Left lung (tissue), 10 donors: ENCODE results near the gene CHCHD1. TPM values are rescaled to one million over a fixed set of nuclear protein-coding genes. Genes with fewer than 3 reads are reported as not detected.

Experiments
- ATAC-seq: fragments of 200-7000 bp; cut with Tn5 transposase; one replicate; pipeline ENCODE4 v1.9.1; 2020; ENCODE audit warnings: moderate library complexity
- DNase-seq, 4 donors: peaks; one replicate each; pipeline ENCODE4 v3.0.0-alpha.2; 2013 to 2020
- H3K27ac ChIP-seq, 2 donors: fragments of 200-600 bp; sonication (generic) in 1 of 2; one replicate each; pipeline versions ENCODE4 v1.5.0 to v1.8.0; 2020 to 2021
- H3K27me3 ChIP-seq, 2 donors: fragments of 200-600 bp; sonication (generic) in 1 of 2; one replicate each; pipeline versions ENCODE4 v1.5.0 to v1.8.0; 2020 to 2021
- H3K36me3 ChIP-seq, 2 donors: fragments of 200-600 bp; sonication (generic) in 1 of 2; one replicate each; pipeline versions ENCODE4 v1.5.0 to v1.8.0; 2020 to 2021
- H3K4me1 ChIP-seq, 2 donors: fragments of 200-600 bp; one replicate each; pipeline ENCODE4 v1.8.0; 2021
- H3K4me3 ChIP-seq, 2 donors: fragments of 200-600 bp; sonication (generic) in 1 of 2; one replicate each; pipeline versions ENCODE4 v1.5.0 to v1.8.0; 2020 to 2021; ENCODE audit warnings: mild to moderate bottlenecking in 1 of 2
- H3K9me3 ChIP-seq, 2 donors: fragments of 200-600 bp; sonication (generic) in 1 of 2; one replicate each; pipeline versions ENCODE4 v1.5.0 to v1.8.0; 2020 to 2021
- intact Hi-C, 2 donors: fragments of 100-400 bp; cut with DNase I; formaldehyde crosslinking; loops; one replicate each; pipeline versions ENCODE4 v1.11.2 to v1.14.2; 2022
- polyA plus RNA-seq, 6 donors: library from polyadenylated mRNA; unstranded; fragments of 120-200 nt; gene quantifications; one replicate each; pipeline ENCODE4 v1.2.1, GENCODE V29; 2013; ENCODE audit not compliant: insufficient read length in 6 of 6
- total RNA-seq, 2 donors: library from RNA; stranded (reverse); fragmentation: NEBNext Ultra II Directional; extraction: Animal tissue kit (Norgen Biotek cat#: 25700); gene quantifications; one replicate each; pipeline ENCODE4 v1.2.1, GENCODE V29; 2021
- TF ChIP-seq, protein P1 (sequence below), 2 donors: fragments of 200-600 bp; sonication (generic) in 1 of 2; IDR thresholded peaks; one replicate each; pipeline versions ENCODE4 v1.5.0 to v1.8.0; 2021; ENCODE audit warnings: antibody characterized with exemption in 2 of 2
- donor health status: DM: no; HTN: yes; CAD: no.
- donor health status: DM: no; HTN: no; CAD: no.

Gene CHCHD1
- total and polyA plus RNA-seq, 8 donors = 24.8 to 41.5 (median 37.5) TPM

- H3K4me3 ChIP-seq = no peak overlapping the region
- TF ChIP-seq, protein P1, sequence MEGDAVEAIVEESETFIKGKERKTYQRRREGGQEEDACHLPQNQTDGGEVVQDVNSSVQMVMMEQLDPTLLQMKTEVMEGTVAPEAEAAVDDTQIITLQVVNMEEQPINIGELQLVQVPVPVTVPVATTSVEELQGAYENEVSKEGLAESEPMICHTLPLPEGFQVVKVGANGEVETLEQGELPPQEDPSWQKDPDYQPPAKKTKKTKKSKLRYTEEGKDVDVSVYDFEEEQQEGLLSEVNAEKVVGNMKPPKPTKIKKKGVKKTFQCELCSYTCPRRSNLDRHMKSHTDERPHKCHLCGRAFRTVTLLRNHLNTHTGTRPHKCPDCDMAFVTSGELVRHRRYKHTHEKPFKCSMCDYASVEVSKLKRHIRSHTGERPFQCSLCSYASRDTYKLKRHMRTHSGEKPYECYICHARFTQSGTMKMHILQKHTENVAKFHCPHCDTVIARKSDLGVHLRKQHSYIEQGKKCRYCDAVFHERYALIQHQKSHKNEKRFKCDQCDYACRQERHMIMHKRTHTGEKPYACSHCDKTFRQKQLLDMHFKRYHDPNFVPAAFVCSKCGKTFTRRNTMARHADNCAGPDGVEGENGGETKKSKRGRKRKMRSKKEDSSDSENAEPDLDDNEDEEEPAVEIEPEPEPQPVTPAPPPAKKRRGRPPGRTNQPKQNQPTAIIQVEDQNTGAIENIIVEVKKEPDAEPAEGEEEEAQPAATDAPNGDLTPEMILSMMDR (IDR thresholded peaks at IDR 0.05) = no peak
- peaks cover 0 to 50% of the 10 kb centered on the region in 2 donors for H3K36me3 ChIP-seq
- DNase-seq (no peak), ATAC-seq (peak; percentile 1)
- intact Hi-C loops = no loop called here
- H3K9me3 ChIP-seq = no peaks in the 10 kb centered on the region
- no peaks in the 10 kb centered on the region for H3K27me3 ChIP-seq
- peaks cover 3 to 54% of the 10 kb centered on the region in 2 donors for H3K4me1 ChIP-seq
- peak overlapping the region in 1 of 2 donors; percentile 77 for H3K27ac ChIP-seq
Observed at GRCh38 chr10:73816917-73817729, 35.3 kb downstream of the CHCHD1 start.

- H3K27ac ChIP-seq = peak overlapping the region in 1 of 2 donors; percentile 77
- peaks cover 0 to 57% of the 10 kb centered on the region in 2 donors for H3K36me3 ChIP-seq
- no peak for DNase-seq
- TF ChIP-seq, protein P1 (IDR thresholded peaks at IDR 0.05) = no peak
- no peaks in the 10 kb centered on the region for H3K9me3 ChIP-seq
- no peak overlapping the region for H3K4me3 ChIP-seq
- no peaks in the 10 kb centered on the region for H3K27me3 ChIP-seq
- no peak for ATAC-seq
- intact Hi-C loops = no loop called here
- peaks cover 3 to 50% of the 10 kb centered on the region in 2 donors for H3K4me1 ChIP-seq
Observed at GRCh38 chr10:73817826-73818225, 36.0 kb downstream of the CHCHD1 start.

GRCh38 chr10:73818402-73818801, 36.6 kb downstream of the CHCHD1 start:
- TF ChIP-seq, protein P1 (IDR thresholded peaks at IDR 0.05) = no peak
- ATAC-seq (no peak), DNase-seq (no peak)
- no peaks in the 10 kb centered on the region for H3K27me3 ChIP-seq
- H3K4me1 ChIP-seq = peaks cover 3 to 50% of the 10 kb centered on the region in 2 donors
- H3K36me3 ChIP-seq = peaks cover 0 to 58% of the 10 kb centered on the region in 2 donors
- H3K27ac ChIP-seq = peak overlapping the region in 1 of 2 donors; percentile 77
- intact Hi-C loops = no loop called here
- H3K4me3 ChIP-seq = no peak overlapping the region
- no peaks in the 10 kb centered on the region for H3K9me3 ChIP-seq

DNA sequence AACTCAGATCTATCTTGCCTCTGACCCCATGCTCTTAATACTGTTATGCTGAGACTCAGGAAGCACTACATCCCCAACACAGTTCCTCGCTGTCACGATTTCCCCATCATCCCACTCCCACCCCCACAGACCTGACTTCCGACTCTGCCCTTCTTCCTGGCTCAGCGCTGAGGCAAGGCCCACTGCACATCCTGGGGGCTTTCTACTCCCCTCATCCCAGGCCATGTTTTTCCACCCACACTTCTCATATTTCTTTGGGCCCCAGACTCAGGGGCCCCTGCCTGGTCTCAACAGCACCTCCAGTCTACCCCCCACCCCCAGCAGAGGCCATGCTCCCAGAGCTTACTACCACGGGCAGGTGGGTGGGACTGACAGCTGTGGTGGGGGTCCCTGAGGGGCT, 37.2 kb downstream of the CHCHD1 start:
- TF ChIP-seq, protein P1 (IDR thresholded peaks at IDR 0.05) = no peak
- ATAC-seq (no peak), DNase-seq (no peak)
- Histone ChIP-seq H3K27me3 (no peaks in the 10 kb centered on the region), H3K4me1 (peaks cover 3 to 50% of the 10 kb centered on the region in 2 donors), H3K27ac (peak overlapping the region in 1 of 2 donors; percentile 77), H3K36me3 (peaks cover 0 to 58% of the 10 kb centered on the region in 2 donors), H3K9me3 (no peaks in the 10 kb centered on the region), H3K4me3 (no peak overlapping the region)
- intact Hi-C loops = no loop called here

DNA sequence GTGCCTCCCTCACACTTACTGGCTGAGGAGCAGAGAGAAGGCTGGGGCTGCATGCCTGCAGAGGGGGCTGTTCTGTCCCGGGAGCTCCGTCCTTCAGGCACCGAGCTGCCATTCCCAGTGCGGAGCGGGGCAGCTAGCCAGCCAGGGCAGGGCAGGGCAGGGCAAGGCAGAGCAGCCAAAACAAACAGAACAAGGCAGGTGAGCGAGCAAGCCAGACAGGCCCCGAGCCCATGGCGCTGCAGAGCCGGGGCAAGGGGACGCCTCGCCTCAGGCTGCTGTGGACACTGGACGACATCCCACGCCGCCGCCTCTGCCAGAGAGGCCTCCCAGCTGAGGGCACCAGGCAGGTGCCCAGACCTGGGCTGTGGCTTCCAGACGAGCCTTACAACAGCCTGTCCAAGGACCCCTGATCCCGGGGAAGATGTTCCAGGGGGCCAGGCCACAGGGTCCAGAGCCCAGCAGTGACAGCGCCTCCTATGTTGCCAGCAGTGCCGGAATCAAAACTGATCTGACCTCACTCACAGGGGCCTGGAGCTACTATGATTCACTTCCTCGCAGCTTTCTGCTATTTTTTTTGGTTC, 37.8 kb downstream of the CHCHD1 start:
- Histone ChIP-seq H3K36me3 (peaks cover 0 to 58% of the 10 kb centered on the region in 2 donors), H3K4me3 (no peak overlapping the region), H3K4me1 (peaks cover 3 to 50% of the 10 kb centered on the region in 2 donors), H3K27ac (peak overlapping the region in 1 of 2 donors; percentile 77), H3K27me3 (no peaks in the 10 kb centered on the region), H3K9me3 (no peaks in the 10 kb centered on the region)
- intact Hi-C loops = no loop called here
- ATAC-seq (peak; percentile 92), DNase-seq (peak in 3 of 4 donors; percentile 32 to 91 (median 80))
- TF ChIP-seq, protein P1 (IDR thresholded peaks at IDR 0.05) = no peak
